Measurements from ENCODE around the gene OFD1. TPM values are rescaled to one million over a fixed set of nuclear protein-coding genes. Genes with fewer than 3 reads are reported as not detected.

Gene OFD1
- total RNA-seq, 1 donor from 2014 or later = 22.4 TPM

- no peak for ATAC-seq
Observed at GRCh38 chrX:13752141-13752540, 17.6 kb downstream of the OFD1 start.

GRCh38 chrX:13752646-13753045 lies 18.1 kb downstream of the OFD1 start:
- ATAC-seq = no peak

GRCh38 chrX:13754765-13755164 lies 20.2 kb downstream of the OFD1 start:
- ATAC-seq = no peak

- no peak for ATAC-seq
Observed at GRCh38 chrX:13755254-13755653, 20.7 kb downstream of the OFD1 start.

GRCh38 chrX:13756381-13756780 lies 21.8 kb downstream of the OFD1 start:
- no peak for ATAC-seq

GRCh38 chrX:13759152-13759718 lies 24.7 kb downstream of the OFD1 start:
- ATAC-seq = no peak

- ATAC-seq = no peak
Observed at GRCh38 chrX:13760426-13760825, 25.9 kb downstream of the OFD1 start.

GRCh38 chrX:13761606-13762414 lies 27.3 kb downstream of the OFD1 start:
- no peak for ATAC-seq

- no peak for ATAC-seq
Observed at GRCh38 chrX:13763489-13763888, 28.9 kb downstream of the OFD1 start.

- no peak for ATAC-seq
Observed at GRCh38 chrX:13764281-13764680, 29.7 kb downstream of the OFD1 start.

GRCh38 chrX:13764765-13765164 lies 30.2 kb downstream of the OFD1 start:
- no peak for ATAC-seq

- ATAC-seq = no peak
Observed at GRCh38 chrX:13768939-13769338, 34.4 kb downstream of the OFD1 start.

GRCh38 chrX:13770013-13770535 lies 35.5 kb downstream of the OFD1 start:
- ATAC-seq = no peak

GRCh38 chrX:13774696-13775095 lies 40.1 kb downstream of the OFD1 start:
- no peak for ATAC-seq

- no peak for ATAC-seq
Observed at GRCh38 chrX:13775837-13776236, 41.3 kb downstream of the OFD1 start.

- ATAC-seq = no peak
Observed at GRCh38 chrX:13776387-13776786, 41.8 kb downstream of the OFD1 start.

- ATAC-seq = no peak
Observed at GRCh38 chrX:13778916-13779315, 44.4 kb downstream of the OFD1 start.

GRCh38 chrX:13780868-13781427 lies 46.4 kb downstream of the OFD1 start:
- ATAC-seq = no peak

- no peak for ATAC-seq
Observed at GRCh38 chrX:13786048-13786447, 51.5 kb downstream of the OFD1 start.

- no peak for ATAC-seq
Observed at GRCh38 chrX:13790206-13791131, 55.9 kb downstream of the OFD1 start.

GRCh38 chrX:13791145-13791544 lies 56.6 kb downstream of the OFD1 start:
- ATAC-seq = no peak

GRCh38 chrX:13791559-13791958 lies 57.0 kb downstream of the OFD1 start:
- ATAC-seq = no peak

- no peak for ATAC-seq
Observed at GRCh38 chrX:13793897-13794296, 59.3 kb downstream of the OFD1 start.

All from esophagus mucosa (tissue), 1 donor.